DOHH2 (cell line): ENCODE data around the gene TAF1.

Source experiments
- EZH2phosphoT487 ChIP-seq: fragments of 200-600 bp; sonication (generic); IDR thresholded peaks from 2 replicates; pipeline ENCODE4 v1.6.1; 2017; ENCODE audit warnings: borderline replicate concordance, mild to moderate bottlenecking, antibody characterized with exemption, low read length, moderate library complexity, mixed read lengths
- TF ChIP-seq, protein P1 (sequence below): fragments of 200-600 bp; sonication (generic); IDR thresholded peaks from one replicate; pipeline ENCODE4 v1.5.1; 2014; ENCODE audit warnings: antibody characterized with exemption, mild to moderate bottlenecking, low read depth, low read length; ENCODE audit not compliant: poor library complexity, severe bottlenecking

GRCh38 chrX:71439896-71440295, 73.7 kb downstream of the TAF1 start:
- TF ChIP-seq, protein P1, sequence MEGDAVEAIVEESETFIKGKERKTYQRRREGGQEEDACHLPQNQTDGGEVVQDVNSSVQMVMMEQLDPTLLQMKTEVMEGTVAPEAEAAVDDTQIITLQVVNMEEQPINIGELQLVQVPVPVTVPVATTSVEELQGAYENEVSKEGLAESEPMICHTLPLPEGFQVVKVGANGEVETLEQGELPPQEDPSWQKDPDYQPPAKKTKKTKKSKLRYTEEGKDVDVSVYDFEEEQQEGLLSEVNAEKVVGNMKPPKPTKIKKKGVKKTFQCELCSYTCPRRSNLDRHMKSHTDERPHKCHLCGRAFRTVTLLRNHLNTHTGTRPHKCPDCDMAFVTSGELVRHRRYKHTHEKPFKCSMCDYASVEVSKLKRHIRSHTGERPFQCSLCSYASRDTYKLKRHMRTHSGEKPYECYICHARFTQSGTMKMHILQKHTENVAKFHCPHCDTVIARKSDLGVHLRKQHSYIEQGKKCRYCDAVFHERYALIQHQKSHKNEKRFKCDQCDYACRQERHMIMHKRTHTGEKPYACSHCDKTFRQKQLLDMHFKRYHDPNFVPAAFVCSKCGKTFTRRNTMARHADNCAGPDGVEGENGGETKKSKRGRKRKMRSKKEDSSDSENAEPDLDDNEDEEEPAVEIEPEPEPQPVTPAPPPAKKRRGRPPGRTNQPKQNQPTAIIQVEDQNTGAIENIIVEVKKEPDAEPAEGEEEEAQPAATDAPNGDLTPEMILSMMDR = no peak
- no peak for TF ChIP-seq EZH2phosphoT487
